ENCODE data around the gene SUMO3.

DNA sequence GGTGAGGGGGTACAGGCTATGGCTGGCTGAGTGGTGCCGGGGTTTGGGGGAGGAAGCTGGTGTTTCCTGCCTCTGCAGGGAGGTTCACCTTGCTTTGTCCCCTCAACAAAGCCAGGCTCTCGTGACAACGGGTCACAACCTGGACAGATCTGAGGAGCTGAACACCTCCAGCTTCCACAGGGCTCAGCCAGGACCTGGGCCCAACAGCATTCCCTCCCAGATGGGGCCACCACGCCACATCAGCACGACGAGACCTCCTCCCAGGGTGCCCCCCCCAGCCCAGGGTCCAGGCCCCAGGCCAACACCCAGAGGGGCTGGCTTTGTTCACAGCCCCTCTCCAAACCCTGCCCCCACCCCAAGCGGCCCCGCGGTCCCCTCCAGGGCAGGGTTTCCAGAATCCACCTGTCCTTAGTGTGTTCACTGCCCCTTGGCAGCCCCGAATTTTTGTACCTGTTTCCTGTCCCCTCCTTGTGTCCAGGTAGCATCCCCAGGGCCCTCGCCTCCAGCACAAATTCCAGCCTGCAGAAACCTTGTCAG, 51.0 kb downstream of the SUMO3 start:
- TF ChIP-seq EZH2 (IDR thresholded peaks at IDR 0.05; ENCODE audit: low read depth, unreplicated experiment), result no peak
- TF ChIP-seq, protein P1, sequence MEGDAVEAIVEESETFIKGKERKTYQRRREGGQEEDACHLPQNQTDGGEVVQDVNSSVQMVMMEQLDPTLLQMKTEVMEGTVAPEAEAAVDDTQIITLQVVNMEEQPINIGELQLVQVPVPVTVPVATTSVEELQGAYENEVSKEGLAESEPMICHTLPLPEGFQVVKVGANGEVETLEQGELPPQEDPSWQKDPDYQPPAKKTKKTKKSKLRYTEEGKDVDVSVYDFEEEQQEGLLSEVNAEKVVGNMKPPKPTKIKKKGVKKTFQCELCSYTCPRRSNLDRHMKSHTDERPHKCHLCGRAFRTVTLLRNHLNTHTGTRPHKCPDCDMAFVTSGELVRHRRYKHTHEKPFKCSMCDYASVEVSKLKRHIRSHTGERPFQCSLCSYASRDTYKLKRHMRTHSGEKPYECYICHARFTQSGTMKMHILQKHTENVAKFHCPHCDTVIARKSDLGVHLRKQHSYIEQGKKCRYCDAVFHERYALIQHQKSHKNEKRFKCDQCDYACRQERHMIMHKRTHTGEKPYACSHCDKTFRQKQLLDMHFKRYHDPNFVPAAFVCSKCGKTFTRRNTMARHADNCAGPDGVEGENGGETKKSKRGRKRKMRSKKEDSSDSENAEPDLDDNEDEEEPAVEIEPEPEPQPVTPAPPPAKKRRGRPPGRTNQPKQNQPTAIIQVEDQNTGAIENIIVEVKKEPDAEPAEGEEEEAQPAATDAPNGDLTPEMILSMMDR (conservative IDR thresholded peaks at IDR 0.05; ENCODE audit: low read depth in 2 of 2), result no peak
- TF ChIP-seq, protein P2, sequence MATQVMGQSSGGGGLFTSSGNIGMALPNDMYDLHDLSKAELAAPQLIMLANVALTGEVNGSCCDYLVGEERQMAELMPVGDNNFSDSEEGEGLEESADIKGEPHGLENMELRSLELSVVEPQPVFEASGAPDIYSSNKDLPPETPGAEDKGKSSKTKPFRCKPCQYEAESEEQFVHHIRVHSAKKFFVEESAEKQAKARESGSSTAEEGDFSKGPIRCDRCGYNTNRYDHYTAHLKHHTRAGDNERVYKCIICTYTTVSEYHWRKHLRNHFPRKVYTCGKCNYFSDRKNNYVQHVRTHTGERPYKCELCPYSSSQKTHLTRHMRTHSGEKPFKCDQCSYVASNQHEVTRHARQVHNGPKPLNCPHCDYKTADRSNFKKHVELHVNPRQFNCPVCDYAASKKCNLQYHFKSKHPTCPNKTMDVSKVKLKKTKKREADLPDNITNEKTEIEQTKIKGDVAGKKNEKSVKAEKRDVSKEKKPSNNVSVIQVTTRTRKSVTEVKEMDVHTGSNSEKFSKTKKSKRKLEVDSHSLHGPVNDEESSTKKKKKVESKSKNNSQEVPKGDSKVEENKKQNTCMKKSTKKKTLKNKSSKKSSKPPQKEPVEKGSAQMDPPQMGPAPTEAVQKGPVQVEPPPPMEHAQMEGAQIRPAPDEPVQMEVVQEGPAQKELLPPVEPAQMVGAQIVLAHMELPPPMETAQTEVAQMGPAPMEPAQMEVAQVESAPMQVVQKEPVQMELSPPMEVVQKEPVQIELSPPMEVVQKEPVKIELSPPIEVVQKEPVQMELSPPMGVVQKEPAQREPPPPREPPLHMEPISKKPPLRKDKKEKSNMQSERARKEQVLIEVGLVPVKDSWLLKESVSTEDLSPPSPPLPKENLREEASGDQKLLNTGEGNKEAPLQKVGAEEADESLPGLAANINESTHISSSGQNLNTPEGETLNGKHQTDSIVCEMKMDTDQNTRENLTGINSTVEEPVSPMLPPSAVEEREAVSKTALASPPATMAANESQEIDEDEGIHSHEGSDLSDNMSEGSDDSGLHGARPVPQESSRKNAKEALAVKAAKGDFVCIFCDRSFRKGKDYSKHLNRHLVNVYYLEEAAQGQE (IDR thresholded peaks at IDR 0.05; ENCODE audit: unreplicated experiment), result no peak
- no peak for TF ChIP-seq NANOG (IDR thresholded peaks at IDR 0.05; ENCODE audit: borderline replicate concordance)
- TF ChIP-seq, protein P3, sequence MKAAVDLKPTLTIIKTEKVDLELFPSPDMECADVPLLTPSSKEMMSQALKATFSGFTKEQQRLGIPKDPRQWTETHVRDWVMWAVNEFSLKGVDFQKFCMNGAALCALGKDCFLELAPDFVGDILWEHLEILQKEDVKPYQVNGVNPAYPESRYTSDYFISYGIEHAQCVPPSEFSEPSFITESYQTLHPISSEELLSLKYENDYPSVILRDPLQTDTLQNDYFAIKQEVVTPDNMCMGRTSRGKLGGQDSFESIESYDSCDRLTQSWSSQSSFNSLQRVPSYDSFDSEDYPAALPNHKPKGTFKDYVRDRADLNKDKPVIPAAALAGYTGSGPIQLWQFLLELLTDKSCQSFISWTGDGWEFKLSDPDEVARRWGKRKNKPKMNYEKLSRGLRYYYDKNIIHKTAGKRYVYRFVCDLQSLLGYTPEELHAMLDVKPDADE (IDR thresholded peaks at IDR 0.05), result no peak
- no peak for TF ChIP-seq EZH2phosphoT487 (IDR thresholded peaks at IDR 0.05; ENCODE audit: unreplicated experiment)
- no peak for TF ChIP-seq JUNB (IDR thresholded peaks at IDR 0.05; ENCODE audit: unreplicated experiment)
- TF ChIP-seq POLR2AphosphoS5 (IDR thresholded peaks at IDR 0.05; ENCODE audit: low read depth), result no peak
- TF ChIP-seq CREB1 (CRISPR knock-in tag; IDR thresholded peaks at IDR 0.05; ENCODE audit: low read depth), result no peak
- TF ChIP-seq, protein P4, sequence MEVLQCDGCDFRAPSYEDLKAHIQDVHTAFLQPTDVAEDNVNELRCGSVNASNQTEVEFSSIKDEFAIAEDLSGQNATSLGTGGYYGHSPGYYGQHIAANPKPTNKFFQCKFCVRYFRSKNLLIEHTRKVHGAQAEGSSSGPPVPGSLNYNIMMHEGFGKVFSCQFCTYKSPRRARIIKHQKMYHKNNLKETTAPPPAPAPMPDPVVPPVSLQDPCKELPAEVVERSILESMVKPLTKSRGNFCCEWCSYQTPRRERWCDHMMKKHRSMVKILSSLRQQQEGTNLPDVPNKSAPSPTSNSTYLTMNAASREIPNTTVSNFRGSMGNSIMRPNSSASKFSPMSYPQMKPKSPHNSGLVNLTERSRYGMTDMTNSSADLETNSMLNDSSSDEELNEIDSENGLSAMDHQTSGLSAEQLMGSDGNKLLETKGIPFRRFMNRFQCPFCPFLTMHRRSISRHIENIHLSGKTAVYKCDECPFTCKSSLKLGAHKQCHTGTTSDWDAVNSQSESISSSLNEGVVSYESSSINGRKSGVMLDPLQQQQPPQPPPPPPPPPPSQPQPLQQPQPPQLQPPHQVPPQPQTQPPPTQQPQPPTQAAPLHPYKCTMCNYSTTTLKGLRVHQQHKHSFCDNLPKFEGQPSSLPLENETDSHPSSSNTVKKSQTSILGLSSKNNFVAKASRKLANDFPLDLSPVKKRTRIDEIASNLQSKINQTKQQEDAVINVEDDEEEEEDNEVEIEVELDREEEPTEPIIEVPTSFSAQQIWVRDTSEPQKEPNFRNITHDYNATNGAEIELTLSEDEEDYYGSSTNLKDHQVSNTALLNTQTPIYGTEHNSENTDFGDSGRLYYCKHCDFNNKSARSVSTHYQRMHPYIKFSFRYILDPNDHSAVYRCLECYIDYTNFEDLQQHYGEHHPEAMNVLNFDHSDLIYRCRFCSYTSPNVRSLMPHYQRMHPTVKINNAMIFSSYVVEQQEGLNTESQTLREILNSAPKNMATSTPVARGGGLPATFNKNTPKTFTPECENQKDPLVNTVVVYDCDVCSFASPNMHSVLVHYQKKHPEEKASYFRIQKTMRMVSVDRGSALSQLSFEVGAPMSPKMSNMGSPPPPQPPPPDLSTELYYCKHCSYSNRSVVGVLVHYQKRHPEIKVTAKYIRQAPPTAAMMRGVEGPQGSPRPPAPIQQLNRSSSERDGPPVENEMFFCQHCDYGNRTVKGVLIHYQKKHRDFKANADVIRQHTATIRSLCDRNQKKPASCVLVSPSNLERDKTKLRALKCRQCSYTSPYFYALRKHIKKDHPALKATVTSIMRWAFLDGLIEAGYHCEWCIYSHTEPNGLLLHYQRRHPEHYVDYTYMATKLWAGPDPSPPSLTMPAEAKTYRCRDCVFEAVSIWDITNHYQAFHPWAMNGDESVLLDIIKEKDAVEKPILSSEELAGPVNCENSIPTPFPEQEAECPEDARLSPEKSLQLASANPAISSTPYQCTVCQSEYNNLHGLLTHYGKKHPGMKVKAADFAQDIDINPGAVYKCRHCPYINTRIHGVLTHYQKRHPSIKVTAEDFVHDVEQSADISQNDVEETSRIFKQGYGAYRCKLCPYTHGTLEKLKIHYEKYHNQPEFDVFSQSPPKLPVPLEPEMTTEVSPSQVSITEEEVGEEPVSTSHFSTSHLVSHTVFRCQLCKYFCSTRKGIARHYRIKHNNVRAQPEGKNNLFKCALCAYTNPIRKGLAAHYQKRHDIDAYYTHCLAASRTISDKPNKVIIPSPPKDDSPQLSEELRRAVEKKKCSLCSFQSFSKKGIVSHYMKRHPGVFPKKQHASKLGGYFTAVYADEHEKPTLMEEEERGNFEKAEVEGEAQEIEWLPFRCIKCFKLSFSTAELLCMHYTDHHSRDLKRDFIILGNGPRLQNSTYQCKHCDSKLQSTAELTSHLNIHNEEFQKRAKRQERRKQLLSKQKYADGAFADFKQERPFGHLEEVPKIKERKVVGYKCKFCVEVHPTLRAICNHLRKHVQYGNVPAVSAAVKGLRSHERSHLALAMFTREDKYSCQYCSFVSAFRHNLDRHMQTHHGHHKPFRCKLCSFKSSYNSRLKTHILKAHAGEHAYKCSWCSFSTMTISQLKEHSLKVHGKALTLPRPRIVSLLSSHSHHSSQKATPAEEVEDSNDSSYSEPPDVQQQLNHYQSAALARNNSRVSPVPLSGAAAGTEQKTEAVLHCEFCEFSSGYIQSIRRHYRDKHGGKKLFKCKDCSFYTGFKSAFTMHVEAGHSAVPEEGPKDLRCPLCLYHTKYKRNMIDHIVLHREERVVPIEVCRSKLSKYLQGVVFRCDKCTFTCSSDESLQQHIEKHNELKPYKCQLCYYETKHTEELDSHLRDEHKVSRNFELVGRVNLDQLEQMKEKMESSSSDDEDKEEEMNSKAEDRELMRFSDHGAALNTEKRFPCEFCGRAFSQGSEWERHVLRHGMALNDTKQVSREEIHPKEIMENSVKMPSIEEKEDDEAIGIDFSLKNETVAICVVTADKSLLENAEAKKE (CRISPR knock-in tag; IDR thresholded peaks at IDR 0.05), result no peak
